NCI-H460 (cell line): ENCODE results near the gene KHNYN. TPM values are rescaled to one million over a fixed set of nuclear protein-coding genes. Genes with fewer than 3 reads are reported as not detected.

Experiments
- DNase-seq: peaks from one replicate; pipeline ENCODE4 v3.0.0-alpha.2; 2016; ENCODE audit warnings: low read depth; ENCODE audit errors: extremely low read depth
- total RNA-seq: library from RNA; depleted of rRNA; stranded (reverse); fragments of >200 nt; shearing (Covaris generic); gene quantifications from 2 replicates; pipeline ENCODE4 v1.2.3, GENCODE V29; 2014

Gene KHNYN
- total RNA-seq, 1 experiment from 2014 or later = 58.3 TPM

DNA sequence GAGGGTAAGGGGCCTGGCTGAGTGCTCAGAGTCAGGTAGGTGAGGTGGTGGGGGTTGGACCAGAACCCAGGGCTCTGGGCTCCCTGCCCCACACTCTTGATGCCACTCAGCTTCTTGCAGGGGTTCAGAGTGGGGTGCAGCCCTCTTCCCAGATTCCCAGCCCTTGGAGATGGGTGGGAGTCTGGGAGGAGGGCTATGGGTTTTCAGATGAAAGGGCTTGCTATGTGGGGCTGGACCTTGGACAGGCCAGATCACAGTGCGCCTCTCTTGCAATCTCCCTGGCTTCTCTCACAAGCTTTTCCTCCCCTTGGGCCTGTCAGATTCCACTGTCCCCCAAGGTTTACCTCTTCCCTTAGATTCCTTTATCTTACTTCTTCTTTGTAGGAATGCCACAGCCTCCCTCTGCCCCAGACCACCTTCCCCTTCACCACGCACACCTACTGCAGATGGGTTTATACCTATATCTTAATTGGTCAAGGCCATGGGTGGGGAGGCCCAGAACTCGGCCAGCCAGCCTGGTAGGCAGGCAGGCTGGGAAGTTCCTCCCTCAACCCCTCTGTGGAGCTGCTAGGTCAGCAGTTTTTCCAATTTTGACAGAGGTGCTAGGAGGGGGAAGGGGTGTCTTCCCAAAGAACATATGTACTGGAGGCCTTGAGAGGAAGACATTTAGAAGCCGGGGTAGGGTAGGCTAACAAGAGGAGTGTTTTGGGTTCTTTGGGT lies 29.6 kb upstream of the KHNYN start:
- no peak for DNase-seq

GRCh38 chr14:24401810-24402702 lies 27.7 kb upstream of the KHNYN start:
- no peak for DNase-seq

DNA sequence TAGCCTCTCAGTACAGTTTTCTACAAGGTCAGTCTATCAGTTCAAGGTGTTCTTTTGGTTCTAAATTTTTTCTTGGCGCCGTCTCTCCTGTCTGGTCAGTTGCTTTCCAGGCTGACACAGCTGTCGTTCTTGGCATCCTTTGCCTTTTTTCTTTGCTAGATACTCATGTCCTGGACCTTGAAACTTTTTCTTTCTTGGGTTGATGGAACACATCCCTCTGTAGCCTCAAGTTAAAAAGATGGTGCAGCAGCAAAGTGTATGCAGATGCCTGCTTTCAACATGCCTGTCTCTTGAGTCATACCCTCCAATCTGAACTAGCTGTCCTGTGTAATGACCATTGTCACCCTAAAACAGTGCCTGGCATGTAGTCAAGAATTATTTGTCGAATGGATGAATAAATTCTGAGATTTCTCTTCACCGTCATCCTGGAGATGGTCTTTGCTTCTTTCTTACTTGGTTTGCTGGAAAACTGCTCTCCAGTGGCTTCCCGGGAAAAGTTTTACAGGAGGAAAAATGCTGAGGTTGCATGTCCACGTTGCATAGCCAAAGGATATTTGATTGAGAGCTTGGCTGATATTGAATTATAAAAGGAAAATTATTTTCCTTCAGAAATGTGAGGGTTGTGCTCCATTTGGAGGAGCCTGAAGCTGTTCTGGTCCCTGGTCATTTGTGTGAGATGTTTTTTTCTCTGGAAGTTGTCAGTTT lies 26.3 kb upstream of the KHNYN start:
- DNase-seq = no peak

DNA sequence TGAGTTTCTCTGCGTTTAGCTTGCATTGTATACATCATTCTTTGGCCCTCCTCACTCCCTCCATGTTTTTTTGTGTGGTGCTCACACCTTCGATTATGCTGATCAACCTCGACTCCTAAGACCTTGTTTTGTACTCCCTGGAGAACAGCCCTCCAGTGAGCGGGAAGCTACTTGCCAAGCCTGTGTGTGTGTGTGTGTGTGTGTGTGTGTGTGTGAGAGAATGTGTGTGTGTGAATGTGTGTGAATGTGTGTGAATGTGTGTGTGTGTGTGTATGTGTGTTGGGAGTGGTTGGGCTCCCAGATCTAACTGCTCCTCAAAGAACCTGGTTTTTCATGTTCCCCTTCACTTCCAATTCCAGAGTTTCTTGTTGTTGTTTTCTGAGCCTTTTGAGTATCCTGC lies 24.9 kb upstream of the KHNYN start:
- DNase-seq = no peak

DNA sequence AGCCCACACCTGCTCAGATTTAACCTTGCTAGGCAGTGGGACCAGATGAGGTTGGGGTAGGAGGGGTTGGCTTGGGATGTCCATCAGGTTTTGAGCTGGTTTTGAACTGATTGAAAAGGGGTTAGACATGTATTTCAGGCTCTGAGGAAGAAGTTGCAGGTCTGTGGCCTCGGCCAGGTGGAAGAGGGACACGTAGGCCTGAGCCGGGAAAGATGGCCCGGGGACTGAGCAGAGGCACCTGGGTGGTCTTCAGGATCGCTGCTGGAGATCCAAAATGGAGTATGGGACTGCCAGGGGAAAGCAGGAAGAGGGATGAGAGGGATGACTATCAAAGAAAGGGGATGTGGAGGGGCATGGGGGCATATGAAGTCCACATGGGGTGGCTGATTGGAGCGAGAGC lies 23.3 kb upstream of the KHNYN start:
- no peak for DNase-seq

DNA sequence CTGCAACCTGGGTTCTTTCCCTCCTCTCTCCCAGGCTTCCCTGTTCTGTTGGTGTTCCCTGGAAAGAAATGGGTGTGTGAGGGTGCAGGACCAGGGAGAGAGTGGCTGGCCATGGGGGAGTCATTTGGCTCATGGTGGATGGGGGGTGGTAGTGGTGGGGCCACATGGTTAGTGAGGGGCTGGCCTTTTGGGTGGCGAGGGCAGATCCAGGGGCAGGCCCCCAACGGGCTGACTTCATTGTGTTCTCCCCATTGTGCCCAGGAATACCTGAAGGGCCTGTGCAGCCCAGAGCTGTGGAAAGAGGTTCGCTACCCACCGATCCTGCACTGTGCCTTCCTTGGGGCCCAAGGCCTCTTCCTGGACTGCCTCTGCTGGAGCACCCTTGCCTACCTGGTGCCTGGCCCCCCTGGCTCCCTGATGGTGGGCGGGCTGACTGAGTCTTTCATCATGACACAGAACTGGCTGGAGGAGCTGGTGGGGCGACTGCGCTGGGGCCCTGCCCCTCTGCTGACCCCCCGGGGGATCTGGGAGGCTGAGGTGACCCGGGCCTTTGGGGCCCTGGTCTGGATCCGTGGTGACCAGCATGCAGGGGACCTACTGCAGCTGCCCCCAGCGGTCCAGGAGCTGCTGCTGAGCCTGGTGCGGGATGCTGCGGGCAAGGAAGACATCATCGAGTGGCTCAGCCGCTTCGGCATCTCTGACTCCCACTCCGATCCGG lies 22.0 kb upstream of the KHNYN start:
- DNase-seq = no peak

- no peak for DNase-seq
Observed at GRCh38 chr14:24408764-24409163, 21.0 kb upstream of the KHNYN start.

DNA sequence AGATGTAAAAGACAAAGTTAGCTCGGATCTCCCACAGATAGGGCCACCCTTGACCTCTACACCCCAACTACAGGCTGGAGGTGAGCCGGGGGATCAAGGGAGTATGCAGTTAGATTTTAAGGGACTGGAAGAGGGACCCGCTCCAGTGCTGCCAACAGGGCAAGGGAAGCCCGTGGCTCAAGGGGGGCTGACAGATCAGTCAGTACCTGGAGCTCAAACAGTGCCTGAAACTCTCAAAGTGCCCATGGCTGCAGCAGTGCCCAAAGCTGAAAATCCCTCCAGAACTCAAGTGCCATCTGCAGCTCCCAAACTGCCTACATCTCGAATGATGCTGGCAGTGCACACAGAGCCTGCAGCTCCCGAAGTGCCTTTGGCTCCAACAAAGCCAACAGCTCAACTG lies 20.6 kb upstream of the KHNYN start:
- DNase-seq = no peak

GRCh38 chr14:24409956-24410355 lies 19.8 kb upstream of the KHNYN start:
- DNase-seq = no peak

DNA sequence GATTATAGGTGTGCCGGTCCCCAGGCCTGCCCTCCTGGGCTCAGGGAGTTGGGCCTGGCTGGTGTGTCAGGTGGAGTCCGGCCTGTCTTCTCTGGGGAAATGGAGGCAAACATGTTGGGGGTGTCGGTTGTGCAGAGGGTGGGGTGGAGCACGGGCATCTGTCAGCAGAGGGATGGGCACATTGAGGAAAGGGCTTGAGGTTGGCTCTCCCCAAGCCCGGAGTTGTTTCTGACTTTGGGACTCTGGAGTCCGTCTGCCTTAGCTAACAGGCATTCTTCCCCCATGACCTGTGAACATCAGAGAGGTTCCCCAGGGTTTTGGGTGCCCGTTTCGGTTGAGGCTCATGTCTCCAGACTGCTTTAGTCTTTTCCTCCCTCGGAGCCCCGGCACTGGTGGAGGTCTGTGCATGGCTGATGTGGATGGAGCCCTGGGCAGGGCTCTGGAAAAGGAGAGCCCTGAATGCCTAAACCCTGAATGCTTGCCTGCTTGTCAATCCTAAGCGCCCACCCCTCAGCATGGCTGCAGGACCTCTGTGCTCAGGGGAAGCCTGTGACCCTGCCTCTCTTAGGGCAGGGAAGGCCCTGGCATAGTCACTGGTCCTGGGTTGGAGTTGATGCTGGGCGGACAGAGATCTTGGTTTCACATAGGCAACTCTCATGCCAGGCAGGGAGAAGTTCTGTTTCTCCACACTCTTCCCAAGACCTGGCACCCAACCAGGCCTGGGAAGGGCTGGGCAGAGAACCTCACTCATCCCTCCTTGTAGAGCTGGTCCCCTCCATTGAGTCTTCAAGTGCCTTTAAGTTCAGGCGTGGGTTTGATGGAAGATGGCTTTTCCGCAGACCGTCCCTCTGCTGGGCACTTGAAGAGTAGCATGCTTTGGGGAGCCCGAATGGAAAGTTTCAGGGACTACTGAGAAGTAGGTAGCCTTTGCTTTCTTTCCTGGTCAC lies 18.0 kb upstream of the KHNYN start:
- peak; percentile 61 for DNase-seq

- DNase-seq = no peak
Observed at GRCh38 chr14:24414077-24414476, 15.7 kb upstream of the KHNYN start.

DNA sequence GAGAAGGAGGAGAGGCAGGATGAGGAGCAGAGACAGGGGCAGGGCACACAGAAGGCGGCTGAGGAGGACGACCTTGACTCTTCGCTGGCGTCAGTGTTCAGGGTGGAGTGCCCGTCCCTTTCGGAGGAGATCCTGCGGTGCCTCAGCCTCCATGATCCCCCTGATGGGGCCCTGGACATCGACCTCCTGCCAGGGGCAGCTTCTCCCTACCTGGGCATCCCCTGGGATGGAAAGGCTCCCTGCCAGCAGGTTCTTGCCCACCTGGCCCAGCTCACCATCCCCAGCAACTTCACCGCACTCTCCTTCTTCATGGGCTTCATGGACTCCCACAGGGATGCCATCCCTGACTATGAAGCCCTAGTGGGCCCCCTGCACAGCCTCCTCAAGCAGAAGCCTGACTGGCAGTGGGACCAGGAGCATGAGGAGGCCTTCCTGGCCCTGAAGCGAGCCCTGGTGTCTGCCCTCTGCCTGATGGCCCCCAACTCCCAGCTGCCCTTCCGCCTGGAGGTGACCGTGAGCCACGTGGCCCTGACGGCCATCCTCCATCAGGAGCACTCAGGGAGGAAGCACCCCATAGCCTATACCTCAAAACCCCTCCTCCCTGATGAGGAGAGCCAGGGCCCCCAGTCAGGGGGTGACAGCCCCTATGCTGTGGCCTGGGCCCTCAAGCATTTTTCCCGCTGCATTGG lies 14.9 kb upstream of the KHNYN start:
- no peak for DNase-seq

GRCh38 chr14:24415421-24416253 lies 14.1 kb upstream of the KHNYN start:
- DNase-seq = no peak

DNA sequence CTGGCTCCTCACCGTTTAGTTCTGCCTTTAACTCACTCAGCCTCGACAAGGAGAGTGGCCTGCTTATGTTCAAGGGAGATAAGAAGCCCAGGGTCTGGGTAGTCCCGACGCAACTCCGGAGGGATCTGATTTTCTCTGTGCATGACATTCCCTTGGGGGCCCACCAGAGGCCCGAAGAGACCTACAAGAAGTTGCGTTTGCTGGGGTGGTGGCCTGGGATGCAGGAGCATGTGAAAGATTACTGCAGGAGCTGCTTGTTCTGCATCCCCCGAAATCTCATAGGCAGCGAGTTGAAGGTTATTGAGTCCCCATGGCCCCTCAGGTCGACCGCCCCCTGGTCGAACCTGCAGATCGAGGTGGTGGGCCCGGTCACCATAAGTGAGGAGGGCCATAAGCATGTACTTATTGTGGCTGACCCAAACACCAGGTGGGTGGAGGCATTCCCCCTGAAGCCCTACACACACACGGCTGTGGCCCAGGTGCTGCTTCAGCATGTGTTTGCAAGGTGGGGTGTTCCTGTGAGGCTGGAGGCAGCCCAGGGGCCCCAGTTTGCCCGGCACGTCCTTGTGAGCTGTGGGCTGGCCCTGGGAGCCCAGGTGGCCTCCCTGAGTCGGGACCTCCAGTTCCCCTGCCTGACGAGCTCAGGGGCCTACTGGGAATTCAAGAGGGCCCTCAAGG lies 13.4 kb upstream of the KHNYN start:
- no peak for DNase-seq

DNA sequence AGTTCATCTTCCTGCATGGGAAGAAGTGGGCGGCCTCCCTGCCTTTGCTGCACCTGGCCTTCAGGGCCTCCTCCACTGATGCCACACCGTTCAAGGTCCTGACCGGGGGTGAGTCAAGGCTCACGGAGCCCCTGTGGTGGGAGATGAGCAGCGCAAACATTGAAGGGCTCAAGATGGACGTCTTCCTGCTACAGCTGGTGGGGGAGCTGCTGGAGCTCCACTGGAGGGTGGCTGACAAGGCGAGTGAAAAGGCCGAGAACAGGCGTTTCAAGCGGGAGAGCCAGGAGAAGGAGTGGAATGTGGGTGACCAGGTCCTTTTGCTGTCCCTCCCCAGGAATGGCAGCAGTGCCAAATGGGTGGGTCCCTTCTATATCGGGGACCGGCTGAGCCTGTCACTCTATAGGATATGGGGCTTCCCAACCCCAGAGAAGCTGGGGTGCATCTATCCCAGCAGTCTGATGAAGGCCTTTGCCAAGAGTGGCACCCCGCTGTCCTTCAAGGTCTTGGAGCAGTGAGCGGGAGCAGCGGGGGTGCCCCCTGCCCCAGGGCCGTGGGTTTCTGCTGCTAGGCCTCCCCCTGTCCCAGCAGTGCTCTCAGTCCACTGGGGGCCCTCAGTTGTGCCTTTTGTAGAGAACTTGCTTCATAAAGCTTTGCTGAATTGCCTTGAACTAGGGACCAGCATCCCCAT lies 12.7 kb upstream of the KHNYN start:
- DNase-seq = no peak

DNA sequence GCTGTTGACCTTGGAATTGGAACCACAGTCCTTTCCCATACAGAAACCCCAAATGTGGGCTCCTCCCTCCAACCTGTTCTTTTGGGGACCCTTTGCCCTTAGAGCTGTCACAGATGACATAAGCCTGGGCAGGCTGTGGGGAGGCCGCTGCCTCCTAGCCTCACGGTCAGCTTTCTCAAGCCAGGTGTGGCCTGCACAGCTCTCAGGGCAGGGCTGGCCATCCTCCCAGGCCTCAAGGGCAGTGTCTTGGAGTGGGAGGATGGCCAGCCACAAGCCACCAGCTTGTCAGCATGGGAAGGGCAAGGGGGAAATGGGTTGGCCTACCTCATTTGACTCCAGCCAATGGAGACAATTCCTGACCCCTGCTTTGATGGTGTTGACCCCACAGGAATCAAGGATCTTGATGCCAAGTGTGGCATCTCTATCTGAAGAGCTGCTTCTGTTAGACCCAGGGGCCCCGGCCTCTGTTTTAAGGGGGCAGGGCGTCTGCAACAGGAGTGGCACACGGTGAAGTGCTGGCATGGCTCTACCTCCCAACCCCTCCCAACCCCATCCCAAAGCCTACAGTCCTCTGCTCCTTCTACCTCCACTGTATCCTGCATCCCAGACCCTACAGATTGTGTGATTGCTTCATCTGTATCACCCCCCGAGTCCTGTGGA lies 11.8 kb upstream of the KHNYN start:
- no peak for DNase-seq

DNA sequence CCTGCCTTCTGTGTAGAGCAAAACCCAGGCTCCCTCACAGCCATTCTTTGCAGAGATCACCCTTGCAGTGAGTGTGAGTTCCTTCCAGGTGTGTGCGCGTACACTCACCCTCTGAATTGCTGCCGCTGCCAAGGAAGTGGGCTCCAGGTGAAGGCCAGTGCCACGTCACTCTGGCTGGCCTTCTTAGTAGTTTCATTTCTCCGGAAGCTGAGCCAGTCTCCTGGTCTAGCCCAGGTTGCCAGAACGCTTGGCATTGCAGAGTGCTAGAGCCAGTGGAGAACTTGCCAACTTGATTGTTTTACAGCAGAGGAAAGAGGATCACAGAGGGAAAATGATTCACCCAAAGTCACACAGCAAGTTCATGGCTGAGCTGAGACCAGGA lies 11.3 kb upstream of the KHNYN start:
- no peak for DNase-seq
